Testis (tissue), 2 donors: ENCODE data around the gene MYO1D.

Experiments
- CTCF ChIP-seq, 3 experiments: fragments of 450-650 bp in 2 of 3; fragments of 200-600 bp in 1 of 3; sonication (generic) in 1 of 3; IDR thresholded peaks; one replicate each; pipeline ENCODE4 v1.5.1; 2016 to 2019; ENCODE audit warnings: antibody characterized with exemption in 3 of 3, mild to moderate bottlenecking in 2 of 3, moderate library complexity in 1 of 3
- POLR2A ChIP-seq: fragments of 450-650 bp; IDR thresholded peaks from one replicate; pipeline ENCODE4 v1.6.1; 2017; ENCODE audit warnings: antibody characterized with exemption, mild to moderate bottlenecking, moderate library complexity

- TF ChIP-seq CTCF (IDR thresholded peaks at IDR 0.05), result no peak
- no peak for TF ChIP-seq POLR2A
Measured at GRCh38 chr17:32701871-32702270, 175.1 kb downstream of the MYO1D start.
